Esophagus muscularis mucosa (tissue), 4 donors: Measurements from ENCODE around the gene TXNL4A.

Experiments used
- CTCF ChIP-seq, 3 experiments: fragments of 200-600 bp in 2 of 3; fragments of 450-650 bp in 1 of 3; sonication (generic) in 2 of 3; IDR thresholded peaks; one replicate each; pipeline ENCODE4 v1.5.1; 2017 to 2019; ENCODE audit warnings: antibody characterized with exemption in 3 of 3, mild to moderate bottlenecking in 2 of 3, moderate library complexity in 1 of 3
- EP300 ChIP-seq: sonication (generic); formaldehyde crosslinking; IDR thresholded peaks from one replicate; pipeline ENCODE4 v1.6.1; 2017; ENCODE audit warnings: antibody characterized with exemption
- POLR2A ChIP-seq: fragments of 450-650 bp; IDR thresholded peaks from one replicate; pipeline ENCODE4 v1.6.1; 2017; ENCODE audit warnings: antibody characterized with exemption, moderate library complexity, mild to moderate bottlenecking, low read depth
- POLR2AphosphoS5 ChIP-seq, 2 donors: sonication (generic); formaldehyde crosslinking; IDR thresholded peaks; one replicate each; pipeline ENCODE4 v1.6.1; 2017; ENCODE audit warnings: antibody characterized with exemption in 2 of 2

GRCh38 chr18:79962311-79962710 is 26.1 kb downstream of the TXNL4A start:
- no peak for TF ChIP-seq CTCF (IDR thresholded peaks at IDR 0.05)
- TF ChIP-seq EP300: no peak
- TF ChIP-seq POLR2A: no peak
- TF ChIP-seq POLR2AphosphoS5 (IDR thresholded peaks at IDR 0.05): no peak
